Hematopoietic multipotent progenitor cell (in vitro differentiated cells): ENCODE results near the gene ICAM5. TPM values are rescaled to one million over a fixed set of nuclear protein-coding genes. Genes with fewer than 3 reads are reported as not detected.

ENCODE experiments used
- DNase-seq, 3 donors: peaks; one replicate each; pipeline ENCODE4 v3.0.0-alpha.2; 2011 to 2015; ENCODE audit warnings: low read depth in 2 of 3, low spot score in 2 of 3
- total RNA-seq: library from RNA; depleted of rRNA; stranded (reverse); fragments of >200 nt; gene quantifications from one replicate; pipeline ENCODE4 v1.2.3, GENCODE V29; 2012

Gene ICAM5
- total RNA-seq, 1 donor, result 10.8 TPM

GRCh38 chr19:10290876-10291553, 1.3 kb downstream of the ICAM5 start:
- no peak for DNase-seq

- no peak for DNase-seq
Measured at GRCh38 chr19:10291554-10292205, 1.9 kb downstream of the ICAM5 start.

GRCh38 chr19:10292206-10292788, 2.5 kb downstream of the ICAM5 start:
- peak in 2 of 3 donors; percentile 69 to 75 for DNase-seq

GRCh38 chr19:10292789-10293636, 3.3 kb downstream of the ICAM5 start:
- no peak for DNase-seq

GRCh38 chr19:10293637-10294367, 4.0 kb downstream of the ICAM5 start:
- DNase-seq, result no peak

- no peak for DNase-seq
Measured at GRCh38 chr19:10294368-10294697, 4.6 kb downstream of the ICAM5 start.

GRCh38 chr19:10295305-10295846, 5.6 kb downstream of the ICAM5 start:
- DNase-seq, result peak in 1 of 3 donors; percentile 57

GRCh38 chr19:10295847-10296591, 6.3 kb downstream of the ICAM5 start:
- DNase-seq, result no peak

- DNase-seq, result peak in 2 of 3 donors; percentile 89 to 94
Measured at GRCh38 chr19:10299545-10300458, 10.1 kb downstream of the ICAM5 start.

- peak in 1 of 3 donors; percentile 78 for DNase-seq
Measured at GRCh38 chr19:10305139-10305806, 15.5 kb downstream of the ICAM5 start.

GRCh38 chr19:10306327-10306726, 16.6 kb downstream of the ICAM5 start:
- no peak for DNase-seq

GRCh38 chr19:10309423-10309822, 19.7 kb downstream of the ICAM5 start, which contains the start of gene ZGLP1:
Gene ZGLP1, minus strand, starts transcription at chr19:10309815.
- DNase-seq, result no peak

GRCh38 chr19:10315335-10316214, 25.8 kb downstream of the ICAM5 start, which contains the start of gene FDX2:
Gene FDX2, minus strand, starts transcription at chr19:10316015. Its CDS starts 19 bp downstream, at chr19:10315996.
- DNase-seq, result peak; percentile 77 to 82 (median 81)

- no peak for DNase-seq
Measured at GRCh38 chr19:10316229-10317044, 26.7 kb downstream of the ICAM5 start.

- DNase-seq, result no peak
Measured at GRCh38 chr19:10317045-10317856, 27.5 kb downstream of the ICAM5 start.
